ENCODE results near the gene CELA3B.
"Not testable (repeated sequence)": the region's sequence is repeated elsewhere in the genome, so short reads cannot be mapped to it uniquely, and the experiment has no call there.

DNA sequence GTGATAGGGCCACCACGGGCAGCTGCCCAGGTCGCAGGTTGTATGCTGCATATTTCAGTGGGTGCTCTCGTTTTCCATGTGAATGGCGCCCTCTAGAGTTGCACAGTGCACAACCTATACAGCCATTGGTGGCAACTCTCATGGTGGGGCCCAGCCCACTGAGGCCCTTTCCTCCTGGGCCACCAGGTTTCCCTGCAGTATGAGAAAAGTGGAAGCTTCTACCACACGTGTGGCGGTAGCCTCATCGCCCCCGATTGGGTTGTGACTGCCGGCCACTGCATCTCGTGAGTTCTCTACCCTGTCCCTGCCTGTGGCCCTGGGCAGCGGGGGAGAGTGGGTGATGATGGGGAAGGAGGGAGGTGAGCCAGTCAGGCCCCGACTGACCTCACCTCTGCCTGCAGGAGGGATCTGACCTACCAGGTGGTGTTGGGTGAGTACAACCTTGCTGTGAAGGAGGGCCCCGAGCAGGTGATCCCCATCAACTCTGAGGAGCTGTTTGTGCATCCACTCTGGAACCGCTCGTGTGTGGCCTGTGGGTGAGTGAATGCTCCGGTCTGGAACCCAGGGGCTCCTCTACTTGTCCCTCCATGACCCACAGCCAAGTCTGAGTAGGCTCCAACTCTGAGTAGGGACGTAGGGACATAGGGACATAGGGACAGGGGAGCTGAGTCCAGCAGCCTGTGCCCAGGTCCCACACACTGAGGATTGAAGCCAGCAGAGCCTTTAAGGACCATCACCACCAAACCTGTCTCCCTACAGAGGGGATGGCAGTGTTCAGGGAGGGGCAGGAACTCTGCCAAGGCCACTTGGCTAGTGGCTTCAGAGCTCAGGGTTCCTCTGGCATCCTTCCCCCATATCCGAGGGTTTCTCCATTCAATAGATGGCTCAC, 28.7 kb downstream of the CELA3B start:
- TF ChIP-seq, protein P1, sequence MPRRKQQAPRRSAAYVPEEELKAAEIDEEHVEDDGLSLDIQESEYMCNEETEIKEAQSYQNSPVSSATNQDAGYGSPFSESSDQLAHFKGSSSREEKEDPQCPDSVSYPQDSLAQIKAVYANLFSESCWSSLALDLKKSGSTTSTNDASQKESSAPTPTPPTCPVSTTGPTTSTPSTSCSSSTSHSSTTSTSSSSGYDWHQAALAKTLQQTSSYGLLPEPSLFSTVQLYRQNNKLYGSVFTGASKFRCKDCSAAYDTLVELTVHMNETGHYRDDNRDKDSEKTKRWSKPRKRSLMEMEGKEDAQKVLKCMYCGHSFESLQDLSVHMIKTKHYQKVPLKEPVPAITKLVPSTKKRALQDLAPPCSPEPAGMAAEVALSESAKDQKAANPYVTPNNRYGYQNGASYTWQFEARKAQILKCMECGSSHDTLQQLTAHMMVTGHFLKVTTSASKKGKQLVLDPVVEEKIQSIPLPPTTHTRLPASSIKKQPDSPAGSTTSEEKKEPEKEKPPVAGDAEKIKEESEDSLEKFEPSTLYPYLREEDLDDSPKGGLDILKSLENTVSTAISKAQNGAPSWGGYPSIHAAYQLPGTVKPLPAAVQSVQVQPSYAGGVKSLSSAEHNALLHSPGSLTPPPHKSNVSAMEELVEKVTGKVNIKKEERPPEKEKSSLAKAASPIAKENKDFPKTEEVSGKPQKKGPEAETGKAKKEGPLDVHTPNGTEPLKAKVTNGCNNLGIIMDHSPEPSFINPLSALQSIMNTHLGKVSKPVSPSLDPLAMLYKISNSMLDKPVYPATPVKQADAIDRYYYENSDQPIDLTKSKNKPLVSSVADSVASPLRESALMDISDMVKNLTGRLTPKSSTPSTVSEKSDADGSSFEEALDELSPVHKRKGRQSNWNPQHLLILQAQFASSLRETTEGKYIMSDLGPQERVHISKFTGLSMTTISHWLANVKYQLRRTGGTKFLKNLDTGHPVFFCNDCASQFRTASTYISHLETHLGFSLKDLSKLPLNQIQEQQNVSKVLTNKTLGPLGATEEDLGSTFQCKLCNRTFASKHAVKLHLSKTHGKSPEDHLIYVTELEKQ (tag by site-specific recombination; IDR thresholded peaks at IDR 0.05; ENCODE audit: borderline replicate concordance) = not testable (repeated sequence)
- not testable (repeated sequence) for TF ChIP-seq ZNF394 (tag by site-specific recombination; IDR thresholded peaks at IDR 0.05; ENCODE audit: borderline replicate concordance); CTCF (tag by site-specific recombination; IDR thresholded peaks at IDR 0.05); KLF16 (tag by site-specific recombination; IDR thresholded peaks at IDR 0.05); ZNF138 (tag by site-specific recombination; IDR thresholded peaks at IDR 0.05; ENCODE audit: borderline replicate concordance); REST (tag by site-specific recombination; IDR thresholded peaks at IDR 0.05); ZNF133 (tag by site-specific recombination; IDR thresholded peaks at IDR 0.05); ZFP37 (tag by site-specific recombination; IDR thresholded peaks at IDR 0.05); ZNF324 (tag by site-specific recombination; IDR thresholded peaks at IDR 0.05); TCF7L2 (IDR thresholded peaks at IDR 0.05; ENCODE audit: borderline replicate concordance, low read depth, low read length); ZNF311 (tag by site-specific recombination; IDR thresholded peaks at IDR 0.05; ENCODE audit: borderline replicate concordance); ZNF16 (tag by site-specific recombination; IDR thresholded peaks at IDR 0.05; ENCODE audit: low read depth)

Measured in HEK293 (cell line).